NCI-H146 treated with DMSO at 0.1 percent for 48 hours (cell line): ENCODE results near the gene ARHGEF28.
A peak's percentile ranks its signal among the peaks of the same experiment; 100 is the strongest.

ENCODE experiments used
- DNase-seq: peaks from one replicate; lab custom pipeline; 2025; ENCODE audit not compliant: unreplicated experiment; lab: John Stamatoyannopoulos, UW

Gene ARHGEF28

DNA sequence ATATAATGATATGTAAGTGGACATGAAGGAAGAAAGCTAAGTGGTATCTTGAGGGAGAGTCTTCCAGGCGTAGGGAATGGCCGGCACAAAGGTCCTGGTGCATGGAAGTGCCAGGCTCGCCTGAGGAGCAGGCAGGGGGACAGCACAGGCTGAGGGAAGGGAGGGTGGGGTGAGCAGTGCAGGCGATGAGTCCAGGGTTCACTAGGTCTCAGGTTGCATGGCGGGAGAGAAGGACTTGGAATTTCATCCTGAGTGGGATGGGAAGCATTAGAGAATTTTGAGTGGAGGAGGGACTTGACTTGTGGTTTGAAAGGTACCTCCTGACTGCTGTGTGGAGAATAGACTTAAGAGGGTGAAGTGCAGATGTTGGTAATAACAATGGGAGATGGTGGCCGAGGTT, 268.9 kb downstream of the ARHGEF28 start:
- no peak for DNase-seq

DNA sequence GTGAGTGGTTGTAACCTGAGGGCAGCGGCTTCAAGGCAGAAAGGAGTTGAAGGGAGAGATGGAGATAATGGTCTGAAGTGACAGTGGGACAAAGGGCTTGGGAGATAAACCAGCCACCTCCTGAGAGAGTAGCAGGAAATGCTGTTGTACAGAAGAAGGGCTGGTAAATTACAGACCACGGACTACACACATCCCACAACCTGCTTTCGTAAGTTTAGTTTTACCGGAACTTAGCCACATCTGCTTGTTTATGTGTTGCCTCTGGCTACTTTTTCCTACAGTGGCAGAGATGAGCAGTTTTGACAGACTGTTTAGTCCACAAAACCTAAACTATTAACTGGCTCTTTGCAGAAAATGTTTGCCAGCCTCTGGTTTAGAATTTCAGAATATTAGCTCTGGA, 269.5 kb downstream of the ARHGEF28 start:
- no peak for DNase-seq

- DNase-seq: no peak
Measured at GRCh38 chr5:73896097-73896496, 270.1 kb downstream of the ARHGEF28 start.

GRCh38 chr5:73896668-73897067, 270.7 kb downstream of the ARHGEF28 start:
- DNase-seq: no peak

GRCh38 chr5:73897893-73898292, 271.9 kb downstream of the ARHGEF28 start:
- no peak for DNase-seq

DNA sequence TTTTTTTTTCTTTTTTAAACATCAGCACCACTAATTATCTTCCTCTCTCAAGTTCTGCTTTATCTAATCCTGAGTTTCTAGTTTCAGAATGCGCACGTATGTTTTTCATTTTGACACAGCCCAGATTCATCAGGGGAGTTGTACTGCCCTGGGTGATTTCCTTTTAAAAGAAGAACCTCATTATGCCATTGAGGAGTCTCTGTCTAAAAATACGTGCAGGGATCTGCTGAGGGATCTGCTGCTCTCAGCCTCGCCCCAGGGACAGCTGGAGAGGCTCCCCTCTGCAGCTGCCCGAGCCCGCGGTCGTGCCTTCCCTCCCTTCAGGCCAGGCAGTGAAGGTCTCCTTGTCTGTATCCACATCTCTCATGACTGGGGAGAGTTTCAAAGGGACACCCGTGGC, 273.1 kb downstream of the ARHGEF28 start:
- no peak for DNase-seq

- no peak for DNase-seq
Measured at GRCh38 chr5:73899916-73900315, 273.9 kb downstream of the ARHGEF28 start.

GRCh38 chr5:73900566-73900965, 274.6 kb downstream of the ARHGEF28 start:
- DNase-seq: no peak

DNA sequence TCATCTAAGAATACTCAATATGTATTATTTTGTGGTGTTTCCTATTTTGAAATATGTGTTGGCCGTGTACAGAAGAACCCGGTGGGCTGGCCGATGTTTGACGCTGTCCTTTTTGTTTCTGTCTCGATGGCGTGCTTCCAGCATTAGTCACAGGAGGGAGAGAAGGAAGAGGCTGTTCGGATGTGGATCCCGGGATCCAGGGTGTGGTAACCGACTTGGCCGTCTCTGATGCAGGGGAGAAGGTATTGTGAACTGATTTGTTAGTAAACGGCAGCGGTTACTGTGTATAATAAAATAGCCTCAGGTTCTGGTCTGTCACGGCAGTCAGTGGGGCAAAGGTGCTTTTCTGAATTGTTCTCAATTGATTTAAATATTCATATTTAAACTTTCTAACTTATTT, 275.0 kb downstream of the ARHGEF28 start:
- DNase-seq: no peak

- DNase-seq: no peak
Measured at GRCh38 chr5:73901455-73901854, 275.5 kb downstream of the ARHGEF28 start.

- peak; percentile 48 for DNase-seq
Measured at GRCh38 chr5:73902327-73903051, 276.5 kb downstream of the ARHGEF28 start.

GRCh38 chr5:73903169-73903568, 277.2 kb downstream of the ARHGEF28 start:
- DNase-seq: no peak

GRCh38 chr5:73906277-73906676, 280.3 kb downstream of the ARHGEF28 start:
- DNase-seq: no peak

DNA sequence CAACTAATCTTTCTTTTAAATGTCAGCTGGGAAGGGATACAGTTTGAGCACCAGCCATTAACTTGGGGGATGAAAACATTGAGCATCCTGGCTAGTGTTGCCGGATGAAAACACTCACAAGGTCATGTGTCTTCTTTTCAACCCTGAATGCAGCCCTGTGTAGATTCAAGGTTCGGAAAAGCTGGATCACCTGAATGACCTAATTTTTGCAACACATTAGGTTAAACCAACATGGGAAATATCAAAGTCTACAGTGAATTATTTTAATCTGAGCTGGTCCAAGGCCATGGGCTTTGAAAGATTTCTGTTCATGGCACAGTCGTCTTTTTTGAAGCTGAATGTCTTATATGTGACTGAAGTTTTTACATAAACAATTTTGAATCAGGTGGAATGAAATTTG, 281.2 kb downstream of the ARHGEF28 start:
- DNase-seq: no peak

GRCh38 chr5:73908395-73908794, 282.4 kb downstream of the ARHGEF28 start:
- DNase-seq: no peak

DNA sequence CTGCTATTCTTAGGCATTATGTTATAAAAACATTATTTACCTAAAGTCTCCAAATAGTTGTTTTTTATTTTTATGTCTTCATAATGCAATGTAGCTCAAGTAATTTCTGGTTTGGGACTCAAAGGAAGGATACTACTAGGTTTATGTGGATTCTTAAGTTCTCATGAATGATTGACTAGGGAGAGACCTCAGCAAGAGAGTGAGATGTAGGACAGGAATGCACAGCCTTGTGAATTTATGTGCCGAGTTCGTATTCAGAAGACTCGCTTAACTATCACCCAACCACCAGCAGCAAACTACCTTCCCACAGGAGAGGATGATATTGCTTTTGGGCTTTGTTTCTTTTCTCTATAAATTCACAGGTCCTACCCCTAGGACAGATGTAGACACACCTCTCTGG, 282.9 kb downstream of the ARHGEF28 start:
- DNase-seq: no peak

GRCh38 chr5:73909474-73909873, 283.5 kb downstream of the ARHGEF28 start:
- no peak for DNase-seq

DNA sequence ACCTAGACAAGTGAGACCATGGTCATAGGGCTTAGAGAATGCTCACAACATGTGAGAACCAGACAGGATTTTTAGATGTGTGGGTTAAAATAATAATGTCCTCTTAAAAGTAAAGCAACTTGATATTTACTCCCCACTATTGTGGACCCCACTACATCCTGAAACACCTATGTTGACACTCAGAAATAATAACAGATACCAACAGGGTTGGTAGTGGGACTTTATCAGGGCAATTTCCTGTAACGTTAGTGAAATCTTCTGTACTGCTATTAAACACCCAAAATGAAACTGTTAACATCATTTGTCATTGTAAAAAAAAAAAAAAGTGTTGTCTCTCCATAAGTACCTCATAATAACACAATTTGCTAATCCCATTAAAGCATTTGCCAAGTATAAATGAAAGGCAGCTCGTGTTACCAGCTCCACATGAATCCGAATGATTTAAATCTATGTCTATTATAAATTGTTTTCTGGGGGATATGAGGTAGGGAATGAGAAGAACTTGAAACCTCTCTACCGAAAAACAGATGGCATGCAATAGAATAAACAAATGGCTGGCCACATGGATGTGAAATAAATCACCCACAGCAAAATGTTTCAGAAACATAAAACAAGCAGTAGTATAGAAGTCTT, 285.9 kb downstream of the ARHGEF28 start:
- peak; percentile 76 for DNase-seq

DNA sequence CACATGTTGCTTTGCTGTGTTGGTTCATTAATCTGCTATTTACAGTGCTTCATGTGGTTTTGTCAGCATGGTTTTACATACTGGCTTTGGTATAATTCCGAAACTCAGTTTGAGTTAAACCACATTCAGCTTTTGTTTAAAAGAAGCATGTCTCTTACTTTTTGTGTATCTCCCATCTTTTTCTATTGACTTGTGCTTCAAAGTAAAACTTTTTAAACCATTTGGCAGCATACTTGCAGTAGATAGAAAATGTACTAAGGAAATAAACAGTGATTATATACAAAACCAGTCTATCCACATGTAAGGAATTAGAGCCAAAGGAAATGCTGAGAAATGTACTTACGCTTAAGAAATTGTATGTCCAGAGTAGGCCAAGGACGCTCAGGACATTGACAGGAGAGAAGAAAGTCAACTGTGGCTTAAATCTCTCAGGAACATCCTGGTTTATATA, 286.9 kb downstream of the ARHGEF28 start:
- no peak for DNase-seq

DNA sequence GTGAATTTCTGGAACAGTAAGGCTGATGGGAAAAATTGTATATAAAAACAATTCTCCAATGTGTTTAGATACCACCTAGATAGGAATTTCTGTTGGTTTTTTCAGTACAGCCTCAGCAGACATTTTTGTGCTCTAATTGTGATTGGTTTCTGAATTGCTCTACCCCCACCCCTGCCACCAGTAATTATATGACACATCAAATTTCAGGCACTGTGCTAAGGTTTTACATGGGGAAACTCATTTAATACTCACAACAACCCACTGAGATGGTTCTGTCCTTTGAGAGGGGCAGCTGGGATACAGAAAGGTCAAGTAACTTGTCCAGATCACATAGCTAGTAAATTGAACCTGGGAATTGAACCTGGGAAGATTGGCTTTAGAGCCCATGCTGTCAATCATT, 288.0 kb downstream of the ARHGEF28 start:
- no peak for DNase-seq

- no peak for DNase-seq
Measured at GRCh38 chr5:73915345-73915744, 289.3 kb downstream of the ARHGEF28 start.

GRCh38 chr5:73917433-73917832, 291.4 kb downstream of the ARHGEF28 start:
- DNase-seq: peak; percentile 41

- no peak for DNase-seq
Measured at GRCh38 chr5:73917891-73918290, 291.9 kb downstream of the ARHGEF28 start.
